Astrocyte of the spinal cord (primary cell): ENCODE results near the gene HDAC5.

Source experiments
- DNase-seq: peaks from one replicate; pipeline ENCODE4 v3.0.0; 2011; ENCODE audit warnings: low read depth, low spot score
- H3K4me3 ChIP-seq: 2 replicates; pipeline ENCODE4 v1.5.1; 2011; ENCODE audit warnings: low read depth, mild to moderate bottlenecking, low read length, moderate library complexity
- in situ Hi-C: cut with HindIII; loops from 2 replicates; pipeline ENCODE4 v1.10.0; 2017; ENCODE audit warnings: low sequenced_read_pairs
- TF ChIP-seq, protein P1 (sequence below): IDR thresholded peaks from 2 replicates; pipeline ENCODE4 v1.5.1; 2012; ENCODE audit warnings: low read depth, mild to moderate bottlenecking, low read length, inconsistent platforms

HDAC5 gene

DNA sequence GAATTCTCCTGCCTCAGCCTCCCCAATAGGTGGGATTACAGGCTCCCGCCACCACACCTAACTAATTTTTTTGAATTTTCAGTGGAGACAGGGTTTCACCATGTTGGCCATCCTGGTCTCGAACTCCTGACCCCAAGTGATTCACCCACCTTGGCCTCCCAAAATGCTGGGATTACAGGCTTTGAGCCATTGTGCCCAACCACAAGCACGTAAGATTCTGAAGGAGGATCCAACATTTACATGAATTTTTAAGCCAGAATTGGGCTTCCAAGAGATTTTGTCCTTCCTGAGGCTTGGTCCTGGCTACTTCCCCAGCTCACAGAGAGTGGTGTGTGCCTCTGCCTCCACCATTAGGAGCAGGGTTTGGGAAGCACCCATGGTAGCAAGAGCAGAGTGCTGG lies 41.8 kb downstream of the HDAC5 start:
- no peak overlapping the region for H3K4me3 ChIP-seq
- in situ Hi-C loops = no loop called here
- DNase-seq = no peak
- TF ChIP-seq, protein P1, sequence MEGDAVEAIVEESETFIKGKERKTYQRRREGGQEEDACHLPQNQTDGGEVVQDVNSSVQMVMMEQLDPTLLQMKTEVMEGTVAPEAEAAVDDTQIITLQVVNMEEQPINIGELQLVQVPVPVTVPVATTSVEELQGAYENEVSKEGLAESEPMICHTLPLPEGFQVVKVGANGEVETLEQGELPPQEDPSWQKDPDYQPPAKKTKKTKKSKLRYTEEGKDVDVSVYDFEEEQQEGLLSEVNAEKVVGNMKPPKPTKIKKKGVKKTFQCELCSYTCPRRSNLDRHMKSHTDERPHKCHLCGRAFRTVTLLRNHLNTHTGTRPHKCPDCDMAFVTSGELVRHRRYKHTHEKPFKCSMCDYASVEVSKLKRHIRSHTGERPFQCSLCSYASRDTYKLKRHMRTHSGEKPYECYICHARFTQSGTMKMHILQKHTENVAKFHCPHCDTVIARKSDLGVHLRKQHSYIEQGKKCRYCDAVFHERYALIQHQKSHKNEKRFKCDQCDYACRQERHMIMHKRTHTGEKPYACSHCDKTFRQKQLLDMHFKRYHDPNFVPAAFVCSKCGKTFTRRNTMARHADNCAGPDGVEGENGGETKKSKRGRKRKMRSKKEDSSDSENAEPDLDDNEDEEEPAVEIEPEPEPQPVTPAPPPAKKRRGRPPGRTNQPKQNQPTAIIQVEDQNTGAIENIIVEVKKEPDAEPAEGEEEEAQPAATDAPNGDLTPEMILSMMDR = no peak

DNA sequence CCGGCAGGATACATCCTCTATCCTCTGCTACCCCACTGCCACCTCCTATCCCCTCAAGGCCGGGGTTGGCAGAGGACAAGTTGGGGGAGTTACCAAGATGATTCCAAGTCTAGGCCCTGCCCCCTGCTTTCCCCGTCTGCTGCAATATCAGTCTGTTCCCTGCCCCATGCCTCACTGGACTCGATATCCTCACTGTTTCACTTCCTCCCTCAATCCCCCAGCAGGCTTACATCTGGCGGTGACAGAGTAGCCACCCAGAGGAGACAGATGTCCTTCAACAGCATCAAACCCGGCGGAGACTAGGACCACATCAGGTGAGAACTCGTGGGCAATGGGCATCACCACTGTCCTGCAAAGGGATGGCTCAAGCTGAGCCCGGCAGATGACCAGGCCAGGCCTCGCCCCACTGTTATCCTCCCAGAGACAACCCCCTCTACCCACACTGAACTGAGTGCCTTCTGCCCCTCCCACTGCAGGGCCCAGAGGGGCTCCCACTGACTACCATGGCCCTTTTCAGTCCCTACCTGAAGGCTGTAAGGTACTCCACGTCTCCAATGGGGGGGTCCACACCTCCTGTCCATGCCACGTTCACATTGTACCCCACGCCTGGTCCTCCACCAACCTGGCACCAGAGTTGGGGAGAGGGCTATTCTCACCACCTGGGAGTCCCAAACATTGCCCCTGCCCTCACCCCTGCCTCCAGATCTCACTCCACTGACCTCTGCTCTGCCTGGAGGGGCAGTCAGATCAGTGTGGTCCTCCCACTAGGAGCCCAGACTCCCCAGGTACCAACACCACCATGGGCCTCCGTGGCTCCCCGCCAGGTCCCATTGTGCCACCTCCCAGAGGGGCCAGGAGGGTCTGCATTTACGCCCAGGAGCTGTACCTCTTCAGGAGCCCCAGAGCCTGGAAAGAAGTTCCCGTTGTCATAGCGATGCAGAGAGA lies 43.3 kb downstream of the HDAC5 start:
- no peak overlapping the region for H3K4me3 ChIP-seq
- DNase-seq = no peak
- TF ChIP-seq, protein P1 = no peak
- in situ Hi-C loops = no loop called here

DNA sequence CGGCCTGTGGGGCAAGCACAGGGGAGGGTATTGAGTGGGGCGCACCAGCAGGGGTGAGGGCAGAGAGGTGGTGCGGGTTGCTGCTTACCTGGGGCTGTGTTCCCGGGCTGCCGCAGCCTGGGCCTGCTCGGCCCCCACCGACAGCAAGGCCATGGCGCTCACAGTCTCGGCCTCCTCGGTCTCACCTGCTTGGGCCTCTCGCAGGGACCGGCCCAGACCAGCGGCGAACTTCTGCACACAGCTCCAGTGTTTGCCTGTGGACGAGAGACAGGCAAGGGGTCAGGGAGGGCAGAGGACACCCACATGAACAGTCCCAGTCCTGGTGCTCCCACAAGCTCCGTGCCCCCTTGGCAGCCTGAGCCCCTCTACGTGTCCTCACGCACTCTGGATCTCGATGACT lies 45.0 kb downstream of the HDAC5 start:
- DNase-seq = no peak
- TF ChIP-seq, protein P1 = no peak
- no peak overlapping the region for H3K4me3 ChIP-seq
- in situ Hi-C loops = no loop called here

DNA sequence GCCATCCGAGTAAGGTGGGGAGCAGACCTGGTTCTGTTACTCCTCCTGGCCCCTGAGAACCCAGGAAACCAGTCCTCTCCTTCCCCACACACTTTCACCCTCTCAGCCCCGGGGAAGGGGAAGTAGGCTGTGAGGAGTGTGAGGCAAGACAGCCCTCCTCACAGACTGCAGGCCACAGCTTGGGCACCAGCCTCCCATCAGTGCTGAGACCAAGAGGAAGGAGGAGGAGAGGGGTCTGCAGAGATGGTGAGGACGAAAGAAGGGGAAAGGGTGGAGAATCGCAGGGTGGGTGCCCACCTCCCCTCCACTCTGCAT lies 45.9 kb downstream of the HDAC5 start:
- no peak overlapping the region for H3K4me3 ChIP-seq
- TF ChIP-seq, protein P1 = no peak
- in situ Hi-C loops = no loop called here
- no peak for DNase-seq

DNA sequence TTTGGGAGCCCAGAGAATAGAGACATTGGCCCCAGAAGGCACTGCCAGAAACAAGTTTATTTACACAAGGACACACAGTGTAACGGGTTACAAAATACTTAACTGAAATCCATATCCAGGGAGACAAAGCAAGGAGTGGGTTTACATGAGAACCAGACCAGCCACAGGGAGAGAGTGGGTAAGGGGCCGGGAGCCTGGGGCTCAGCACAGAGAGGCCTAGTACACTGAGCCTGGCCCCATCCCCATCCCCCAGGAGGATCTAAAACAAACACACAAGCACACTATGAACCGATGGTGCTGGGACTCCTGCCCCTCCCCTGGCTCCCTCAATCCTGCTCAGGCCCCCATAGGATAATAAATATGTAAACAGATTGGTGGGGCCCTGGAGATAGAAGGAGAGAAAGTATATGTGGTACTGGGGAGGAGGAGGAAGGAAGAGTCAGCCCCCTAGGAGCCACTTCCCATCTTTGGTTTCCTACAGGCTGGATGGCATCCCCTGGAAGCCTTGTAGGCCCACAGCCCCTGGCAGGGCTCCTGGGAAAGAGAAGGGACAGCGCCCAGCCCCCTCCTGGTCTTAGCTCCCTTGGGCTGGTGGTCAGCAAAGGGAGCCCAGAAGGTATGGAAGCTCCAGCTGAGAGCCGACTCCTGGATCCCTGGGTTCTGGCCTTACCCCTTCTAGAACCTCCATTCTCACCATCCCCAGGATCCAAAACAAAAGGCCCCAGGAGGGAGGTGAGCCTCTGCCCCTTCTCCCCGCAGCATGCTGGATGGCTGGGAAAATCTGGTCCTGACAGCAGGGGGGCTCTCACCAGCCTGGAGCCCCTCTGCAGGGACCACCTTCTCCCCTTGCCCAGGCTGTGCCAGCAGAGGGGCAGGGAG lies 46.5 kb downstream of the HDAC5 start:
- TF ChIP-seq, protein P1 = no peak
- H3K4me3 ChIP-seq = no peak overlapping the region
- DNase-seq = no peak
- in situ Hi-C loops = no loop called here

DNA sequence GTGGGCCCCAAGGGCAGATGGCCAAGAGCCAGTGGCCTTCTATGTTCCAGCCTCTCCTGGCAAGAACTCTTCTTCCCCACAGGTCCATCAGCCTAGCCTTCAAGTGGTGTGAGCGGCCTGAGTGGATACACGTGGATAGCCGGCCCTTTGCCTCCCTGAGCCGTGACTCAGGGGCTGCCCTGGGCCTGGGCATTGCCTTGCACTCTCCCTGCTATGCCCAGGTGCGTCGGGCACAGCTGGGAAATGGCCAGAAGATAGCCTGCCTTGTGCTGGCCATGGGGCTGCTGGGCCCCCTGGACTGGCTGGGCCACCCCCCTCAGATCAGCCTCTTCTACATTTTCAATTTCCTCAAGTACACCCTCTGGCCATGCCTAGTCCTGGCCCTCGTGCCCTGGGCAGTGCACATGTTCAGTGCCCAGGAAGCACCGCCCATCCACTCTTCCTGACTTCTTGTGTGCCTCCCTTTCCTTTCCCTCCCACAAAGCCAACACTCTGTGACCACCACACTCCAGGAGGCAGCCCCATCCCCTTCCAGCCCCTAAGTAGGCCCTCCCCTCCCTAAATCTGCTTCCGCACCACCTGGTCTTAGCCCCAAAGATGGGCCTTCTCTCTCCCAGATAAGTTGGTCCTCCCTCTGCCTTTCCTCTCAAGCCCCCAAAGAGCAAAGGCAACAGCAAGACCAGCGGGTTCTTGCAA lies 47.7 kb downstream of the HDAC5 start:
- H3K4me3 ChIP-seq = no peak overlapping the region
- DNase-seq = no peak
- in situ Hi-C loops = no loop called here
- TF ChIP-seq, protein P1 = no peak
